CD4-positive, alpha-beta T cell treated with Interleukin-6 at 100 ng/mL for 8 hours (primary cell): ENCODE measurements around the gene SLC40A1.
"Not testable (repeated sequence)": the region's sequence is repeated elsewhere in the genome, so short reads cannot be mapped to it uniquely, and the experiment has no call there.

ENCODE experiments used
- DNase-seq: peaks from one replicate; pipeline ENCODE4 v3.0.0-alpha.2; 2020; ENCODE audit warnings: mixed read lengths, low spot score

SLC40A1 gene

DNA sequence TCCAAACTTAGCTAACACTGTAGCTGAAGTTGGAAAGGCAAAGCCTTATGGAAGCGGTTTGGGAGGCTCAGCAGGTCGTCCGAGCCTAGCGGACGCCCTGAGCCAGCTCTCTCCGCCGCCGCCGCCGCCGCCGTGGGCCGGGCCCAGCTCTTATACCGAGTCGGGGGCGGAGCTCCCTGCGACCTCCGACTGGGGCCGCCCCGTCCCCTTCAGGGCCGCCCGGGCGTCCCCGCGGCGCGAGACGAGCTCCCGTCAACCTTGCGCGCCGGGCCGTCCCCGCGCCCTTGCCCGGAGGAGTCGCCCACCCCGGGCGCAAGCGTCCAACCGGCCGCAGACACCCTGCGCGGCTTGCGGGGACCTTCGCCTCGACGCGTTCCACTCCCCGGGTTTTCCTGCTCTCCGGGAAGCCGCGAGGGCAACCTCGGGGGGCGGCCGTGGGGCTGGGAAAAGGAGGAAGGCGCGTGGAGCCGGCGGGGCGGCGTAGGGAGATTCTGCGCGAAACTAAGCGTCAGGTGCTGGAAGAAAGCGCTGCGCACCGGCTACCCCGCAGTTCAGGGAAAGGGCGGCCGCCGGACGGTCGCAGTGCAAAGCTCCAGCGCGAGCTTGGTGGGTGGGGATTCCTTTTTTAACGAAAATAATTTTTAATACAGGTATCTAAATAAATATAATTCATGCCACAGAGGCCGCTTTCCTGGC lies at the start of gene SLC40A1:
TSS of gene SLC40A1 (minus strand) at position 129 of the 696 bp plus-strand sequence. CDS start 326 bp downstream, outside the sequence.
- peak; percentile 70 for DNase-seq

GRCh38 chr2:189629531-189630453 lies 49.2 kb upstream of the SLC40A1 start:
- no peak for DNase-seq

GRCh38 chr2:189628817-189629530 lies 48.4 kb upstream of the SLC40A1 start:
- DNase-seq = no peak

DNA sequence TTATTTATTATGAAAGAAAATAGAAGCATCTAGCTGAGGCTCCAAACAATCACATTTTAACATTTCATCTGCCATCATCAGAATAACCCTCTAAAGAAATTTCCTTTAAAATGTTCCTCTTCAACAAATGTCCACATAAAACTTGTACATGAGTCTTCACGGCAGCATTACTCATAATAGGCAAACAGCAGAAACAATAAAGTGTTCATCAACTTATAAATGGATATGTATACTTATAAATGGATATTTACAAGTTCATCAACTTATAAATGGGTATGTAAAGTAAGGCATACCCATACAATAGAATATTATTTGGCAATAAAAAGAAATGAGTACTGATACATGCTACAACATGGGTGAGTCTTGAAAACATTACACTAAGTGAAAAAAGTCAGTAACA lies 47.2 kb upstream of the SLC40A1 start:
- DNase-seq = no peak

DNA sequence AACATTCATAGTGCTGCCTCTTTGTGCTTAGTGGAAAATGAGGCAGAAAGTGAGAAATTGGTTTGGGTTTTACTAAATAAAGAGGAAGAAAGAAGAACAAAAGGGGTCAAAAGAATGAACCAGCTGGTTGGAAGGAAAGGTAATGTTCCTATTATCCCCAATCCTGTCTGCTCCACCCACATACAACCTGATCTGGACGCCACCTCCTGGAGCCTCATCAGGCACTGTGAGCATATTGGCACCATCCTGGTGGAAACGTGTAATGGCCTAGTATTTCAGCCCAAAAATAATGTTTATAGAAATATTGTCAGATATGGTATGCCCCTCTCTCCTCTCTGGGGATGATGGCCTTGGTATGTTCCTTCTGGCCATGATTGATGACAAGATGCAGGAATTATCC lies 45.0 kb upstream of the SLC40A1 start:
- no peak for DNase-seq

DNA sequence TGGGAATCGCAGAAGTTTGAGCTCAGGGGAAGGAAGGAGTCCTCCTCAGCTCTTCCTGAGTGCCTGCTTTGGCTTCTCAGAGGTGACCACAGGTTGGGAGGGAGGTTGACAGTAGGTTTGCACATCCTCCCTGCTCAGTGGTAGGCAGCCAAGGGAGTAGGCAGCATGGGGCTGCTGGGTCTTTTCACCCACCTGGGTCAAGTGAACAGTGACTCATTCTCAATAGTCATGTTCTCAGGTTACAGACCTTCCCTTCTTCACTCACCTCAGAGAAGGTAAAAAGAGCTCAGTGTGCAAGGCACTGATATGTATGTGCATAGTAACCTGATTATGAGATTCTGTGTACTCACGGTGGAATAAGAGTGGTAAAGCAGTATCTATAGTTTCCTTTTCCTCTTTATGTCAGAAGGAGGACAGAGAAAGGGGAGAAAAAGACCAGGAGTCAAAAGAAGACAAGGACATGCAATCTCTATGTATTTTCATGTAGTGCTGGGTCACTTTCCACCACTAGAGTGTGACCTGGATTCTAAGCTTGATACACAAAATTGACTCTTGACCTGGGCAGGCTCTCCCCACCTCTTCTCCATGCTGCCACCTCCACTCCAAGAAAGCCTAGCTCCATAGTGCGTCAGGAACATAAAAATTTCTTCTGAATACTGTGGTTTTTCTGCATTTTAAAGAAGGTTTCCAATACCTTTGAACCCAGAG lies 44.2 kb upstream of the SLC40A1 start:
- DNase-seq = no peak

DNA sequence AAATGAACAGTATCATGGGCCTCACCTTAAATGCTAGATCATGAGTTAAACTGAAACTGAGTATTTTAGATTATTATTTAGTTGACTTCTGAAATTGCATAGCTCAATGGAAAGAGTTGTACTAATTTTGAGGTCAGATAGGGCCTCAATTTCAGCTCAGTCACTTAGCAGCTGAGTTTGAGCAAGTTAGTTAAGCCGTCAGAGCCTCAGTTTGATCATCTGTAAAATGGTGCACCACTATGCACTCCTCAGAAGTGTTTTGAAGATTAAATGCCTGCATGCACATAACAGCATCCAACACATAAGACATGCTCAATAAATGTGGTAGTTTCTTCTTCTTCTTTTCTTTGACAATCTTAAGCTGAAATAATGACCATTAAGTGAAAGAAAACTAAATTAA lies 42.5 kb upstream of the SLC40A1 start:
- no peak for DNase-seq

DNA sequence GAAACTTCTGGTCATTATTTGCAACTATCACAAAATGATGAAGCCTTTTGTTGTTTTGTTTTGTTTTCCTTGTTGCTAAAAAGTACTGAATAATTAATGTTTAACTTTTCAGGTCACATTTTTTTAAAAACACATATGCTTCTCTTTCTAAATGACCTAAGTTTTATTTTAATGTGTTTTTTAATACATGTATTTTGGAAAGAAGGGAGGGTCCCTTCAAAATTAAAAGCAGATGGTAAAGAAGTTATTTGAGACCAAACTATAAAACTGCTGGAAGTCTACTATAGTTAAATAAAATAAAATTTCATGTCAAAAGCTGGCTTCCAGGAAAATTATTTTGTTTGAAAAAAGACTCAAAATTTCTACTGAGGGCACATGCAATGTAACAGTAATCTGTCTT lies 41.2 kb upstream of the SLC40A1 start:
- no peak for DNase-seq

DNA sequence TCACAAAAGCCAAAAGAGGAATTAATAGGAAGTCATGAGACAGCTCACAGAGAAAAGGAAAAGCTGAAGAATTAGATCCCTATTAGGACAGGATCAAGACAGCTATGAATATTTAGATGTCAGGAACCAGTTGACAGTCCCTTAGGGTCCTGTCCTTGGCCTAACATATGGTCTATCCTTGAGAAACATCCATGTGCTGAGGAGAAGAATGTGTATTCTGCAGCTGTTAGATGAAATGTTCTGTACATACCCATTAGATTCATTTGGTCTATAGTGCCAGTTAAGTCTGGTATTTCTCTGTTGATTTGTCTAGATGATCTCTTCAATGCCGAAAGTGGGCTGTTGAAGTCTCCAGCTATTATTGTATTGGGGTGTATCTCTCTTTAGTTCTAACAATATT lies 37.6 kb upstream of the SLC40A1 start:
- DNase-seq = no peak

GRCh38 chr2:189614585-189614984 lies 34.0 kb upstream of the SLC40A1 start:
- DNase-seq = no peak

DNA sequence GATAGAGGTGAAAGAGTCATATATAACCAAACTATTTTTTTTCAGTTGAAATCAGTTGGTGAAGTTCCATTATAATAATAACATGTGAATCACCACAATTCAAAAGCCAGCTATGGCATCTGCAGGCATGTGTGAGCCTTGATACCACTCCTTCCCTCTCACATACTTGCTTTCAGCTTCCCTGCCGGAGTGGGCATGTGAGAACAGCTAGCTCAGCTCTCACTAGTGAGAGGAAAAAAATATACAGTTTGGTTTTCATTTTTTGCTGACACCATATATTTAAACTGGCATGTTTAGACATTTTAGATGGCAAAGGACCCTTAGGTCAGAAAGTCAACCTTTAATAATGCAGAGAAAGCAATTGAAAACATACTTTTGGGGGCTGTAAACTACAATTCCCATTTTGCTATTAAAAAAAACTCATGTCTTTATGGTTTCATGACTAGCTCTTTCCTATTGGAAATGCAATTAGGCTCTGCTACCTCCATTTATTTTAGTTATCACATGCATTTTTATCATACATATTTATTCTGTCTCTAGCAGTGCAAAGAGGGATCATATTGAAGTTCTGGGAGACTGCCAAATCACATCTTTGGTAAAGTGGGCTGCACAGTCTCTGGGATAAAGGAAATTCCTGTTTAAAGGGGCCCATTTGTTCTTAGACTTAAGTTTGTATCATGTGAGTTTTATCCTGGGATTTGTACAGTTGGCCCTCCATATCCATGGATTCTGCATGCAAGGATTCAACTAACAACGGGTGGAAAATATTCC lies 33.2 kb upstream of the SLC40A1 start:
- DNase-seq = no peak

DNA sequence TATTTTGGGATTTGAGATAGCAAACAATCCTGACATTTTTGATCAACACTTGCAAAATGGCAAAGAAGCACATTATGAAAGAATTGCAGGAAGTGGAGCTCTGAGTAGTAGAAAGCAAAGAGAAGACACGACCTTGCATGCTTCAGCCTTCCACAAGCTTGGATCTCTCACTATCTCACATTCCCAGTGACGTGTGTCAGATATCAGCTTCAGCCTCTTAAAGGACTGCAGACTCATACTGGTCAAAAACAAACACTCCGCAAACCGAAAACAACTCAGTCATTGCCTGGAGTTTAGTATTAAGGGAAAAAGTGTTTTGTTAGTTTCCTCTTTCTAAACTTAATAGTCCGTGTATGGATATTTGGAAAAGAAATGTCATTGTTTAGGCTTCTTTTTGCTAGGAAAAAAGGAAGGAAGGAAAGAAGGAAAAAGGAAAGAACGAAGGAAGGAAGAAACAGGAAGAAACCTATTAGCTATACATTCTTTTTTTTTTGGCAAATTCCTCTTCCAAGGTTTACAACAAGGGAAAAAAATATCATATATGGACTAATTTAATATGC lies 32.6 kb upstream of the SLC40A1 start:
- DNase-seq = no peak

- no peak for DNase-seq
Measured at GRCh38 chr2:189610700-189611099, 30.1 kb upstream of the SLC40A1 start.

DNA sequence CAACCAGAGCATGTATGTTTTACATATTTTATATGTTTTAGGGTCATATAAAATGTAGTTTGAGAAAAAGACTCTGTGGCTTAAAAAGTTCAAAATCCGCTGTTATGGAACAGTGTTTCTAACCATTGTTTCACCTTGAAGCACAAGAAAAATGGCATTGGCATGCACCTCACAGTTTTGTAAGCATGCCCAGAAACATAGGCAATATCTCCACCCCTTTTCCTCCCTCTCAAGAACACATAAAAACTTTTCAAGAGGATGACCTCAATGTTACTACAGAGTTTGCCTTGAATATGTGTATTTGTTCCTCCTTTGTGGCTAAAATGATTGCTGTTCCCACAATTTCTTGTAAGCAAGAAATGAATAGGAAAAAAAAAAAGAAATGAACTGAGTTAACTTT lies 29.3 kb upstream of the SLC40A1 start:
- no peak for DNase-seq

- no peak for DNase-seq
Measured at GRCh38 chr2:189609423-189609816, 28.8 kb upstream of the SLC40A1 start.

DNA sequence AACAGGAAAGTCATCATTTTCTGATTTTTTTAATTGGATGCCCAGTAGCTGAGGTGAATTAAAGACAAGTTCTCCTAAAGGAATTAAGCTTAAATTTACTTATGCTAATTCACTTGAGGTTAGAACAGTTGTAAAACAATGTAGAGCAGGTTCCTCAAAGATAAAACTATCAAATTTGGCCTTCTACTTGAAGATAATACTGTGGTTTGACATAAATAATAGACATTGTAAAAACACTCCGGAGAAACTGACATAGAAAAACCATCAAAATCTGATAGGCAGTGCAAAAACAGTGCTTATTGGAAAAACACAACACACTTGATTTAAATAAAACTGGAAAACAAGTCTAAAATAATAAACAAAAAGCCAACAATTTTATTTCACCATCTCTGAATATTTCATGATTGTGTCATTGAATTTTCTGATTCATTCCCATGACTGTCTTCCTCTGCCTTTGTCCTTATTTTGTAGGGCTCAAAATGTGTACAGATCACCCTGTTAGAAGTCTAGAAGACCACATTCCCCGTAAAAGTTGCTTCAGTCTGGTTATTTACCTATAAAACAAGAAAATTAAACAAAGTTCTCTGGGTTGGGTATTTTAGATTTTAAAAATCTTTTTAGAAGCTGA lies 28.3 kb upstream of the SLC40A1 start:
- no peak for DNase-seq

GRCh38 chr2:189608170-189608569 lies 27.6 kb upstream of the SLC40A1 start:
- no peak for DNase-seq

DNA sequence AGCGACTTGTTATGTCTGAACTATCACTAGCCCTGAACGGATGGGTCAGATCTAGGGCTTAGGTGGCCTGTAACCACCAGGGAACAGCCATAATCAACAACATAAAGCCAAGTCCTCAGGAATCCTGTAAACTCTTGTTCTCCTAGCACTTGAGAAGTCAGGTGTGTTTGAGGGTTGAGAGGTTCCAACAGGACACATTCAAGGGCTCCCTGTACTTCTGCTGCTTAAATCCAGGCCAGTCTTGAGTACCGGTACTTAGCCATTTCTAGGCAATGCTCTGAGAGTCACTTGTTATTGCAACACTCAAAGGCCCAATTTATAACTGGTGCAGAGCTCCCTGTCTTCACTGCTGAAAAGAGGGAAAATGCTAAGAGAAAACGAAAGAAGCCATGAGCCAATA lies 21.6 kb upstream of the SLC40A1 start:
- no peak for DNase-seq

DNA sequence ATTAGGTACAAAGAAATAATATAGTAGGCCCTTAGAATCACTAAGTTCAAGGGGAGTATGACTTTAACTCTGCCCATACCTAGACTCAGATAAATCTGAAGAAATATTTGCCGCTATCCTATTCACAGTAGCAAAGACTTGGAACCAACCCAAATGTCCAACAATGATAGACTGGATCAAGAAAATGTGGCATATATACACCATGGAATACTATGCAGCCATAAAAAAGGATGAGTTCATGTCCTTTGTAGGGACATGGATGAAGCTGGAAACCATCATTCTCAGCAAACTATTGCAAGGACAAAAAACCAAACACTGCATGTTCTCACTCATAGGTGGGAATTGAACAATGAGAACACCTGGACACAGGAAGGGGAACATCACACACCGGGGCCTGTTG lies 21.1 kb upstream of the SLC40A1 start:
- not testable (repeated sequence) for DNase-seq

DNA sequence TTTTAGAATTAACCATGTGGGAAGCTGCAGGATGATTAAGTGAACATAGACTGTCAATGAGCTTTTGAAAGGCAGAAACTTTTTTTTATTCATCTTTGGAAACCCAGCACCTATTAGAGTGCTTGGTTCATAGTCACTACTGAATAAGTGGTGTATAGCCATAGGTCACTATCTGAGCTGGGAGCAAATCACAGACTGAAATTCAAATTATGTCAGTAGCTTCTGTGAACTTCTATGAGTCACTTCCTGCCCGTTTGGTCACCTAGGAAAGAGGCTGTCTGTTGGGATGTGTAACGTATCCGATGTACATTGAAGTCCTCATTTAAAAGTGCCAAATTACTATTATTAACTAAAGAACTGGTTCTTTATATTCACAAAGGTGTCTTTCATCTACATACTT lies 20.5 kb upstream of the SLC40A1 start:
- DNase-seq = no peak
